SIG-M5 treated with dmso at 0.1 percent for 504 hours (cell line): Measurements from ENCODE around the gene DGKQ.
"Not testable (repeated sequence)": the region's sequence is repeated elsewhere in the genome, so short reads cannot be mapped to it uniquely, and the experiment has no call there.

Experiments used
- DNase-seq: peaks from one replicate; lab custom pipeline; 2025; ENCODE audit not compliant: unreplicated experiment; lab: John Stamatoyannopoulos, UW

DGKQ gene

DNA sequence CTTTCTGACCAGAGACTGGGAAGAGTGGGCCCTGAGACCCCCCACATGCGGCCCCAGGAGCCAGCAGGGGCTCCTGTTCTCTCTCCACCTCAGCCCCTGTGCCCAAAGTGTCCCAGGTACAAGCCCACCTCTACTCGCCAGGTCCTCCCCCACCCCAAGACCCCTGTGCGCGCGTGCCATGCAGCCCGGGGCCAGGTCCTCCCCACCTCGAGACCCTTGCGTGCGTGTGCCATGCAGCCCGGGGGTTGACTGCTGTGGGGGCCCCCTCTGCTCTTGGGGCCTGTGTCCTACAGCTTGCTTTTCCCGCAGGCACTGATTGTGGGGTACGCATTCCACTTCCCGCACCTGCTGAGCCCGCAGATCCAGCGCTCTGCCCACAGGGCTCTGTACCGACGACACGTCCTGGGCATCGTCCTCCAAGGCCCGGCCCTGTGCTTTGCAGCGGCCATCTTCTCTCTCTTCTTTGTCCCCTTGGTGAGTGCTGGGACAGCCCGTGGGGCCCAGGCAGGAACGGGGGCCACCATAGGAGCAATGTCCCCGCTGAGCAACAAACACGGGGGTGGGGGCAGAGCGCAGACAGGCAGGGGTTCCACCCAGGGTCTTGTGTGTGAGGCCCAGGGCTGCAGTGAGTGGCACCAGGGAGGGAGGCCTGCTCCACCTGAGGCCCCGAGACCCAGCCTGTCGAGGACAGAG, 20.3 kb downstream of the DGKQ start:
- DNase-seq = no peak

DNA sequence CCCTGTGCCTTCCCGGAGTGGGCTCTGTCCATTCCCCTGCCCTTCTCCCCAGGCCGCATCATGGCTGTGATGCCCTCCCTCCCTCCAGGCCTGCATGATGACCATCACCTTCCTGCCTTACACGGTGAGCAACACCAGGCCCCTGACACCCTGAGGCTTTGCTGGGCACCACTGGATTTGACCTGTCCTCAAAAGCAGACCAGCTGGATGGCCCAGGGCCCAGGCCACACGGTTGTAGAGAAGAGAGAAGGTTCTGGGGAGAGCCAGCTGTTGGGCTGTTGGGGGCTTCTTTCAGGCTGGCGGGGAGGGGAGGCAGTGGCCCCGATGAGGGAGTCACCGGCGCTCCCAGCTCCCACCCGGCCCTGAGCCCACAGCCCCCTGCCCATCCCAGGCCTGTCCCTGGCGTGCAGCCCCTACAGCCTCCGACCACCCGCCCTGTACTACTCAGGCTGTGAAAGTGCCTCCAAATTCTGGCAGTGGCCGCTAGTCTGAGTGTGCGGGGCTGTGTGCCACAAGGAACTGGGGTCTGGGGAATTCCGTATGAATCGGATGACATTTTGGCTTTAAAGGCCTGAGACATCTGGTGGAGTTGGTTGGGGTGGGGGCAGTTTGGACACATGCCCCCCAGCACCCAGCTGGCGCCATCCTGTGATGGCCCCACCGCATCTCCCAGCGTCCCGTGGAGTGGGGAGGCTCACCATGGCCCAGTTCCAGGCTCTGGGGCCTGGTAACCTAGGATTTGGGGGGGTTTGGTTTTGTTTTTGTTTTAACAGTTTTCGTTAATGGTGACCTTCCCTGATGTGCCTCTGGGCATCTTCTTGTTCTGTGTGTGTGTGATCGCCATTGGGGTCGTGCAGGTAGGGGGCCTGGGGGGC, 21.5 kb downstream of the DGKQ start:
- DNase-seq = no peak

GRCh38 chr4:951186-951585, 22.2 kb downstream of the DGKQ start:
- no peak for DNase-seq

DNA sequence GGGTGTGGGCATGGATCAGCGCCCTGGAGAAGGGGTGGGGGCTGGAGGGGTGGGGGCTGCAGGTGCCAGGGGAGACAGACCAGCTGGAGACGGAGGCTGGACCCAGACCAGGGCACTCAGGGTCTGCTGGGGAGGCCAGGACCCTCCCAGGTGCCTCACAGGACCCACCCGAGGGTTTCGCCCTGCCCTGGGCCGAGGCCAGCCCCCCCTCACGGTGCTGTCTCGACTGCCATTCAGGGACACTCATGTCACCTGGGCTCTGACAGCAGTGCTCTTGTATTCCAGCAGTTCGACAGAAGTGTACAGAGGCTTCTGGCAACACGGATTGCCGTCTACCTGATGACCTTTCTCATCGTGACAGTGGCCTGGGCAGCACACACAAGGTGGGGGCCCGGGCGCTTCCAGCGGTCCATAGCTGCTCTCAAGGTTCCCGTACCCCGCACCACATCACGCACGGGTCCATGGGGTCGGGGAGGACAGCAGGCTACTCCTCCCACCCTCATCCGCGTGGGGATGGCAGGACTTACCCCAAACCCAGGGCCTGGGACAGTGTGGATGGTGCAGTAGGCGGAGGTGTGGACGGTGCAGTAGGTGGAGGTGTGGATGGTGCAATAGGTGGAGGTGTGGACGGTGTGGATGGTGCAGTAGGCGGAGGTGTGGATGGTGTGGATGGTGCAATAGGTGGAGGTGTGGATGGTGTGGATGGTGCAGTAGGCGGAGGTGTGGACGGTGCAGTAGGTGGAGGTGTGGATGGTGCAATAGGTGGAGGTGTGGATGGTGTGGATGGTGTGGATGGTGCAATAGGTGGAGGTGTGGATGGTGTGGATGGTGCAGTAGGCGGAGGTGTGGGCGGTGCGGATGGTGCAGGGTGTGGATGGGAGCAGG, 23.0 kb downstream of the DGKQ start:
- no peak for DNase-seq

GRCh38 chr4:949656-950055, 23.7 kb downstream of the DGKQ start:
- no peak for DNase-seq

DNA sequence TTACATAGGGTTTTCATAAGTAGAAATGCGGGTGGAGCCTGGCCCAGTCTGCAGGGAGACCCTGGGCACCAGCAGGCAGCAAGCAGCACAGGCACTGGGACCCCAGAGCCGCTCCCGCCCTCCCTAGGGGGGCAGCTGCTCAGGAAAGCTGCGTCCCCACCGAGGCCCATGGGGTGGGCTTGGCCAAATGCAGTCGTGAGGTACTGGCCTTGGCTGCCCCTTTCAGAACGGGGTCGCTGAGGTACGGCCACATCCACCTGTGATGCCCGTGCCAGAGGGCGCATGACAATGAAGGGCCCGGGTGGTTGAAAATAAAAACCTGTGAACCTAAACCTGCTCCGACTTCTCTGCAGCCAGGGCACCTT, 24.5 kb downstream of the DGKQ start:
- DNase-seq = no peak

DNA sequence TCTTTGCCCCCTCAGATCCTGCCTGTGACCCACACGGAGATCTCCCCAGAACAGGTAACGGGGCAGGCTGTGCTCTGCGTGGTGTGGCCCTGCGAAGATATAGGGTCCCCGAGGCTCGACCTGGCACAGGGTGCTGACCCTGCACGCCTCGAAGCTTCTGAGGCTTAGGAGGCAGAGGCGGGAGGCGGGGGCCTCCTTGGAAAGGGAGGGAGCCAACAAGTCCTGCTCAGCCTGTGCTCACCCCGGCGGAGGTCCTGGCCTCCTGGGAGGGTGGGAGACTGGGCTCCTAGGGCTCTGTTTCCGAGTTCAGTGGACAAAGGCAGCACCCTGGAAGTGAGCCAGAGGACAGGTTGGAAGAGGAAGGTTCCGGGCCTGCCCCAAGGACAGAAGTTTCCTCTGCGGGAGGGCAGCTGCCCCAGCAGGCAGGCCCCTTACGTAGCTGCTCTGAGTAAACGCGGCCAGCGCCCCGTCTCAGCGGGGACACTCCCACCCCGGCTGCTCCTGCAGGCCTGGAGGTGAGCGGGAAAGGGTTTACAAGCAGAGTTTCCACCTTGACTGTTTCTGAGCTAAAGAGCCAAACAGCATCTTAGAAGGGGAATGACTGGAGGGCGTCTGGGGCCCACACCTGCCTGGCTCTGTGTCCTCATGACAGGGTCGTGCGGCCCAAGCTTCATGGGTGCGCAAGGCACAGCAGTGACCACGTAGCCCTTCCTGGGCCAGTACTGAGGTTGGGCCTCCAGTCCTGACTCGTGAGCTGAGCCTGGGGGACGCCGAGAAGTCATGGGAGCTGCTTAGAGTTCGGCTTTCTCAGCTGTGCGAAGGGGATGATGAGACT, 25.1 kb downstream of the DGKQ start:
- no peak for DNase-seq

- DNase-seq = no peak
Observed at GRCh38 chr4:947491-947971, 25.8 kb downstream of the DGKQ start.

- DNase-seq = no peak
Observed at GRCh38 chr4:946517-947471, 26.6 kb downstream of the DGKQ start.

- DNase-seq = no peak
Observed at GRCh38 chr4:946103-946450, 27.3 kb downstream of the DGKQ start.

GRCh38 chr4:945274-946102, 27.9 kb downstream of the DGKQ start:
- no peak for DNase-seq

DNA sequence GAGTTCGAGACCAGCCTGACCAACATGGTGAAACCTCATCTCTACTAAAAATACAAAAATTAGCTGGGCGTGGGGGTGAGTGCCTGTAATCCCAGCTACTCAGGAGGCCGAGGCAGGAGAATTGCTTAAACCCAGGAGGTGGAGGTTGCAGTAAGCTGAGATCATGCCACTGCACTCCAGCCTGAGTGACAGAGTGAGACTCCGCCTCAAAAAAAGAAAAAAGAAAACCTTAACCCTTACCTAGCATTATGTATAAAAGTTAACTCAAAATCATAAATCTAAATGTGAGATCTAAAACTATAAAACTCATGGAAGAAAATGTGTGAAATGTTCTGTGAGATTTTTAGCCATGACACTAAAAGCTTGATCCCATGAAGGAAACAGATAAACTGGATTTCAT, 33.9 kb downstream of the DGKQ start:
- not testable (repeated sequence) for DNase-seq

DNA sequence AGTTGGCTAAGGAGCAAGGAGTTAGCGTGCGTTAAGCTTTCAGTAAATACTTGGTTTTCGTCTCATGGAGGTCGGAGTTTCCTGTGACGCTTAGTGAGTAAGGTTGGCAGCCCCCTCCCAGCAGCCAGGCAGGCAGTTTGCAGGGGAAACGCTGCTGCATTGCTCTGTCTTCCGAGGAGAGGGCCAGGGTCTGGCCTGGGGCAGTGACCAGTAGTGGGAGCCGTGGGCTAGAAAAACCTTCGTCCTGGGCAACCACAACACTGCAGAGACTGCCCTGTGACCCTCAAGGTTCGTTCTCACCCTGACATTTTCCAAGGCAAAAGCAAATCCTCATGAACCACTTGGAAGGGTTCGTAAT, 40.7 kb downstream of the DGKQ start:
- no peak for DNase-seq

DNA sequence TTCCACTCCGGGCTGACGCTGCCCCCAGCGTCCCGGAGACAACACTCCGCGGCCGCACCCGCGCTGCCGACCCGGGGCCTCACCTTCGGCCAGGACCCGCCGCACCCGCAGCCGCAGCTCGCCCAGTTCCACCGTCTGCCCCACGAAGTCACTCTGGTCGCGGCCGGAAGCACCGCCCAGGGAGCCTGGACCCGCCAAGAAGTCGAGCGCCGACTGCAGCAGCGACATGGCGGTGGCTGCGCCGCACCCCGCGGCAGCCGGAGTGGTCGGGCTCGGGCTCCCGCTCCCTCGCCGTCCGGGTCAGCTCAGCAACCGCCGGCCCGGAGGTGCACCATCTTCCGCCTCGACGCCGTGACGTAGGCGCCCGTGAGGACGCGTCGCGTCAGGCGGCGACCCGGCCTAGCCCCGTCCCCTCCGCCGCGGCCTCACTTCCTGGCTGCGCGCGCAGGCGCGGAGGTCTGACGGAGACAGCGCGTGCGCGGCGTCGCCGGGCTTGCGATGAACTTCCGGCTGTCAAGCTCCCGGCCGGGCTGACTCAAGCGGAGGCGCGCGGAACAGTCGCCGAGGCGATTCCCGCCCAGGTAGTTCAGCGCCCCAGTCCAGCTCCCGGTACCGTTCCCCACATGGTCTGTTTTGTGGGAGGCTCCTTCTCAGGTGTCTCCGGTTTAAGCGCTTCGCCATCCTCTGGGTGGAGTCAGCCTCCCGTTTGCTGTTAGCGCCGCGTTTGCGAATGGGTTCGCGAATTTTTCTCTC, 41.2 kb downstream of the DGKQ start, which contains the start of the genes GAK and TMEM175:
Gene GAK, minus strand, starts transcription at position 357 of the 753 bp plus-strand sequence. Its CDS starts 129 bp downstream, at position 228.
Gene TMEM175, plus strand, starts transcription at position 501 of the 753 bp plus-strand sequence. CDS start 15,280 bp downstream, outside the sequence.
- DNase-seq = peak; percentile 84

DNA sequence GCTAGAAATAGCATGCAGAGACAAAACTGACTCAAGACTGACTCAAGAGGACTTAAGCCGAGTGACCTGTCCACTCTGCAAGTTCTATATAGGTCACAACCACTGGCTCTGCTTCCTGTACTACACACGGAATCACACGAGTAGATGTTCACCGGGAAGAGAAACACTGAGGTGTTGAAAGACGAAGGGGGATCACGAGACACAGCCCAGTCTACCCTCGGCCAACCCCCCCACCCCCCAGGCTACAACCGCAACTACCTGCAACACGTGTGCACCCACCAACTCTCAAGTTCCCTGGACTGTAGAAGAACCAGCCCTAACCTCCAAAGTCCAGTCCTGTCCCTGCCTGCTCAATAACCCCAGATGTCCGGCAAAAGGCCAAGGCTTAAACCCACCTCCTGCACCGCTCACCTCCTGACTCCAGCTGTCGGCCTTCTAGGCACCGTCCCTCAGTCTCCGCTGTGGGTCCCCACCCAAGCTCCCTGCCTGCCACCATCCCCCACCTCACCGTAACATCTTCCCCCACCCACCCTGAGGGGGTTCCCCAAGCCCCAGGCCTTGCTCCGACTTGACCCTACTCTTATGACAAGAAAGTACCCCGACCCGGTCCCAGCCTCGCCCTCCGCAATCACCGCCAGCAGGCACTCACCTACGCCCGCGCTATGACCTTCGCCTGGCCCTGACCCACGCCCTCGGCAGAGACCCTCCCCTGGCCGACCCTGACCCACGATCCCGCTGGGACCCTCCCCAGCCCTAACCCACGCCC, 42.0 kb downstream of the DGKQ start:
- no peak for DNase-seq

DNA sequence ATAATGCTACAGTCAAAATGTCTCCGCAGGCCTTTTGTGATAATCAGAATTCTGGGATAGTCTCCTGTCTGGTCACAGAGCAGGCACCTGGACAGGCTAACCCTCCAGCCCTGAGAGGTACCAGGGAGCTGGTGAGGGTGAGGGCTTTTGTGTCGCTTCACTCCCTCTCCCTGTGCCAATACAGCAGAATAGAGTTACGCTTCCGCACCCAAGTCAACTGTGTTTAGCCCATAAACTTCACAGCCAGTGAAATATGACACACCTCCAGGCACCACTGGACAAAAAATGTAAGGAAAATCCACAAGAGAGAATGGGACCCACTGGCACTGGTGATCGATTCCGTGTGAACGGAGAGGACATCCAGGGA, 42.6 kb downstream of the DGKQ start:
- peak; percentile 17 for DNase-seq

DNA sequence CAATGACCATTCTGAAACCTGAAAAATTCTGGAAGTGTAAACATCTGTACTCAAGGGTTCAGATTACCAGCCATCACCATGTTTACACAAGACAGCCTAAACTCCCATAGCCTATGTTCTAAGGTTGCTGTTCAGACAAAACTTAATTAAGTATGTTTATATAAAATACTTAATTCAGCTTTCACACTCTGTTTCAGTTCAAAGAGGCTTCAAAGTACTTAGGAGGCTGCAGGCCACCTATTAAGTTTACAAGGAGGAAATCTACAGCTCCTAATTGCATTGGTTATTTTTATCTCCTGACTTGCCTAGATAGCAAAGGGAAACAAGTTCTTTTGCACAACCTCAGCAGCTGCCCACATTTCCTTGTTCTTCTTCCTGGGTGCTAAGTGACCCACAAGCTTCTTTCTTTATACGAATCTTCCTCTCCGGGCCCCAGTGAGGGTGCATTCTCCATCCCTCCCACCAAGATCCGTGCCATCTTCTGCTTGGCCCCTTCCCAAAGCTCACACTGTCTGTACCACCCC, 43.3 kb downstream of the DGKQ start:
- DNase-seq = peak; percentile 79
